Activated gamma-delta T cell treated with anti-CD3 and anti-CD28 coated beads, Interleukin-2, amount 50 U/mL, for 16 hours (primary cell): ENCODE data around the gene PMEPA1.

Experiments
- DNase-seq: peaks from one replicate; pipeline ENCODE4 v3.0.0-alpha.2; 2020; ENCODE audit warnings: low read depth

PMEPA1 gene

DNA sequence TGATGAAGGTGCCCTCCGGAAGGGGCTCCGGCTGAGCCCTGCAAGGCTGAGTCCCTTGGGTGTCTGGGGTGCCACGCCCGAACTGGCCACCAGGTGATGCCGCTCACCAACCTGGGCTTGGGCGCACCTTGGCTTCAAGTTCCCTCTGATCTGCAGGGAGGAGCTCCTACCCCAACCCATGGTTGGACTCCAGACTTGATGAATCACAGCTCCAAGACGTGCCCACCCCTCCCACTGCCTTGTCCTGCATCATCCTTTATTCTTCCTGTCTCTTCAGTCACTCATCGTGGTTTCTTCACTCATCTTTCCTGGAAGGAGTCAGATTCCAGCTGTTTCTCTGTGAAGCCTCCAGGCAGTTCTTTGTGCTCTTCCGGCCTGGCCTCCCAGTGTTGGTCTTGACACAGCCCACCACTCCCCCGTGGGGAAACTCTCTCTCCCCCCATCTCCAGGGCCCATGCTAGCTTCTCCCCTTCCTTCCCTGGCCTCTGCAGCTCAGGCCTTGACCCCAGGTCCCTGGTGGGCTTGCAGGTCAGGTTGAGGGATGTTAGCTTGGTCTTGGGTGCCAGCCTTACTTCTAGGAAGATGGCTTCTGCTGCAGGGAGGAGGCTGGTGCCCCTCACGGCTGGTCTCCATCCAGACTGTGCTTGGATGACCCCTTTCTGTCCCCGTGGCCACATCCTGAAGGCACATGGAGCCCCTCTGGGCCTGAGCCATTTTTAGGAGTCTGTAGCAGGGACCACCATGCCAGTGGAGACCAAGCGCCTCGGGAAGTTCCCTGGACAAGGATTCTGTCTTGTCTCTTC lies 87.0 kb downstream of the PMEPA1 start:
- DNase-seq, result peak; percentile 34

DNA sequence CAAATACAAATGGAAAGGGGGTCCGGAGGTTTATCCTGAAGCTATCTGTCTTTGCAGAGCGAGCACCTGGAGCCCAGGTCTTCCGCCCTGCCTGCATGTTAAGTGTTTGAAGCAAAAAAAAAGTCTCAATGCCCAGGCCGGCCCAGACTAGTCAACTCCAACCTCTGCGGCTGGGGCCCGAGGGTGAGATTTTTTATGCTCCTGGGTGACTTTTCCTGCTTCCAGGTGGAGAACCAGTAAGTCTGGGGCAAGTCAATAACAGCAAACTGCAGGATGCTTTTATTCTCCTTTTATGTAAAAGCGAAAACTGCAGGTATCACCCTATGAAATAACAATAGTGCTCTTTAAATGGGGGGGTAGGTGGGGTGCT lies 87.6 kb downstream of the PMEPA1 start:
- no peak for DNase-seq

DNA sequence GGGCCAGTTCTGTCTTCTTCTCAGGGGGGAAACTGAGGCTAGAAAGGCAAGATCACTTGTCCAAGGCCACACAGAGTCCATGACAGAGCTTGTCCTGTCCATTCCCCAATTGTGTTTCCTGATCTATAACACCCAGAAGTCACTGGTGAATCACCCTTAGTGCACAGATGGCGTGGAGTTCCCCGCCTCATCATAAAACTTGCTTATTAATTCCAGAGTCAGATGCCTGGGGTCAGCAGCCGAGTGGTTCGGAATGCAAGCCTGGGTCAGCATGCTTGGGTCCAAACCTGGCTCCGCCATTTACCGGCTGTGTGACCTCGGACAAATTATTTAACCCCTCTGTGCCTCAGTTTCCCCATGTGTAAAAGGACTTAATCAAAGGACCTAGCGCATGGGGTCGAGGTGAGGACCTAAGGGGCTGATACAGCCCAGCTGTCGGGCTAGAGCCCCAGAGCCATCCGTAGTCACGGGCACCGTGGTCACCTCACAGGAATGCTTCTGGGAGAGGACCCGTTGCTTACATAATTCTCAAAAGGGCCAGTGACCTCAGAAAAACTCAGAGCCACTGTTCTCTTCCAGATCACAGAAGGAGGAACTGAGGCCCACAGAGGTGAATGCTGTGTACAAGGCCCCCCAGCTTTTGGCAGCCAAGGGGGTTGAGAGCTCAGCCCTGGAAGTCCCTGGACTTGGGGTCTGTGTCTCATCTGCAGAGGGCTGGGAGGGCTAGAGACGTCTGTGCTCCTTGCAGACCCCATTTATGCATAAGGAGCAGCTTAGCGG lies 88.2 kb downstream of the PMEPA1 start:
- no peak for DNase-seq

- no peak for DNase-seq
Observed at GRCh38 chr20:57620999-57621398, 88.8 kb downstream of the PMEPA1 start.

DNA sequence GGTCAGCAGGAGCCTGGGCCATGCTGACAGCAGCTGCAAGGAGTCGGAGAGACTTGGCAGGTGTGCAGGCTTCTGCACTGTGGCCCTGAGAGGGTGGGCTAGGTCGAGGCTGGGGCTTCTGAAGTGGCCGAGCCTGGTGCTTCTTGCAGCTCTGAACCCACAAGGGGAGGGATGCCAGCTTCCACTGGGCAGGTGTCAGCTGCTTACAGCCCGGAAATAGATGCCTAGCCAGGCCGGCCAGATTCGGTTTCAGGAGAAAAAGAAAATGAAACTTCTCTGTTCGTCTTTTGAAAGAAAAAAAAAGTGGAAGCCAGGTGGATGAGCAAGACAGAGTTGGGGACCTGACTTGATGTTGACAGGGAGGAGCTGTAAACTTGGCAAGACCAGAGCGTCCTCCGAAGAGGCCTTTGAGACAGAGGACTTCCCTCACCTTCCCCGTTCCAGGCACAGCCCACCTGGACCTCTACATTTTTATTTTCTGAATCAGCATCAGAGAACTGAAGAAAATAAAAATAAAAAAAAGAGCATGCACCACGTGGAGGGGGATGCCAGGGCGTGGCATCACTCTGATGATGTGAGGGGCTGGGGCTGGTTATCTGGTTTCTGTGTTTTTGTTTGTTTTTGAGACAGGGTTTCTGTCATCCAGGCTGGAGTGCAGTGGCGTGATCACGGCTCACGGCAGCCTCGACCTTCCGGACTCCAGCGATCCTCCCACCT lies 89.4 kb downstream of the PMEPA1 start, which contains the start of gene ZBP1:
ZBP1 (minus strand) TSS at position 153 of the 717 bp plus-strand sequence; CDS start at position 22, 131 bp downstream.
- peak; percentile 34 for DNase-seq

DNA sequence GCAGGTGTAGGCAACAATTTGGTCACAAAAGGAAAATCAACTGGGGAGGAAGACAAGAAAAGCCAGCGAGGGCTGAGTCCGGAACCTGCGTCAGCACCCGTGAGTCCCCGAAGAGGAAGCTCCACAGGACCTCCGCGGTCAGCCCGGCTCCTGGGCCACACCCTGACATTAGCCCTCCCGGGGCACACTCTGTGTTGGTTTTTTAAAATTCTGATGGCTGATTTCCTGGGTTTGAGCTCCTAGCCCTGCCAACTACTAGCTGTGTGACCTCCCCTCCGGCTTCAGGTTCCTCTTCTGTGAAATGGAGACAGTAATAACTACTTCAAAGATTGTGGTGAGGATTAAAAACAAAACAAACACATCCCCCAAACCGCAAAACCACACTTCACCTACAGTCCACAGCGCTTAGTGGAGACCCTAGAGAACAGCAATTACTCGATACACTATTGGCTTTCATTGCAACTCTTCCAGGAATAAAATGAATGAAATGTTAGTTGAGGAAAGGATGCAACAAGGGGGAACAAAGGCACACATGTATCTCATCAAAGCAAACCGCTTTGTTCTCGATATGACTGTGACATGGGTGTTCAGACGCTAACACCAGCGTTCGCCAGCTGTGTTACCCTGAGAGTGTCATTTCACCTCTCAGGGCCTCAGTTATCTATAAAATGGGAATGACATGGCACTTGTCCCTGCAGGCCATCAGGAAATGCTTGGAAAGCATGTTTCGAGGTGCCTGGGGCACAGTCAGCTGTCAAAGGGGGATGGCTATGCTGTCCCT lies 90.6 kb downstream of the PMEPA1 start:
- DNase-seq, result peak; percentile 40

DNA sequence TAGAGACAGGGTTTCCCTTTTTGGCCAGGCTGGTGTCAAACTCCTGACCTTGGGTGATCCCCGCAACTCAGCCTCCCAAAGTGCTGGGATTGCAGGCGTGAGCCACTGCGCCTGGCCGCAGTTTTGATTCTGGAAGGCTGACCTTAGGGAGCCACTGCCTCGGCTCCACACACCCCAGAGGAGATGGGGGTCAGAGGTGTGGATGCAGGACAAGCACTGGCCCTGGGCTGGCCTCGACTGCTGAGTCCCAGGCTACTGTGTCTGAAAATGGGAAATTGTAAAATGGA lies 91.1 kb downstream of the PMEPA1 start:
- no peak for DNase-seq

- DNase-seq, result no peak
Observed at GRCh38 chr20:57618091-57618763, 91.6 kb downstream of the PMEPA1 start.

DNA sequence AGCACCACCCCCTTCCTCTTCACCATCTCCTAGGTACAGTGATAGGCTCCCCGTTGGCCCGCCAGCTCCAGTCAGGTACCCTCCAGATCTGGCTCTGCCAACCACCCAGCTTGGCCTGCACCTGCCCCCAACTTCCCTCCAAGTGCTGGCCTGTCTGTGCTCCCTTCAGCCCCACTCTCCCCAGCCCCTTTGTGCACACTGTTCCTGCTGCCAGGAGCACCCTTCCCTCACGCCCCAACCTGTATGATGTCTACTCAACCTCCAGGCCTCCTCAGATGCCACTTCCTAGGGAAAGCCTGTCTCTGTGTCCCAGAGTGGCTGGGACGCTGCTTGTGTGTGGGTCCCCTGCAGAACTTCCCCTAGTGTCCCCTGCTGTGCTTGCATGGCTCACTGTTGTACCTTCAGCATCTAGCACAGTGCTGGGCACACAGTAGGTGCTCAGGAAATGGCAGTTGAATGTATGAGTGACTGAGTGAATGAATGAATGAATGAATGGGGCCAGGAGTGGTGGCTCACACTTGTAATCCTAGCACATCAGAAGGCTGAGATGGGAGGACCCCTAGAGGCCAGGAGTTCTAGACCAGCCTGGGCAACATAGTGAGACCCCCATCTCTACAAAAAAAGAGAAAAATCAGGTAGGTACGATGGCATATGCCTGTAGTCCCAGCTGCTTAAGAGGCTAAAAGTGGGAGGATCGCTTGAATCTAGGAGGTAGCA lies 92.6 kb downstream of the PMEPA1 start:
- DNase-seq, result no peak

GRCh38 chr20:57616143-57616951 lies 93.5 kb downstream of the PMEPA1 start:
- DNase-seq, result no peak

DNA sequence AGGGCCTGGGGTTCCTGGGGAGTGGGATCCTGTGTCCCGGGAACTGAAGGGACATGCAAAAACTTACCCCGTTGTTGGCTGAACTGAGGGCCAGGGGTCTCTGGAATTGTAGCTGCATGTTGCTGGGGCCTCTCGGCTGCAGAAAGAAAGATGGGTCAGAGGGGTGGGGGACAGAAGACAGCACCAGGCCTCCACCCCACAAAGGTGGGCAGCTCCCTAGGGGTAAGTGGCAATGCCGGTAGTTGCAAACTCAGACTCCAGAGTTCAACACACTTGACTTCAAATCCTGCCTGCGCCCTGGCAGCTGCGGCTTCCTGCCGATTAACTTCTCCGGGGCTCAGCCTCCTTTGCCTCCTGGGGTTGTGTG lies 94.4 kb downstream of the PMEPA1 start:
- no peak for DNase-seq

DNA sequence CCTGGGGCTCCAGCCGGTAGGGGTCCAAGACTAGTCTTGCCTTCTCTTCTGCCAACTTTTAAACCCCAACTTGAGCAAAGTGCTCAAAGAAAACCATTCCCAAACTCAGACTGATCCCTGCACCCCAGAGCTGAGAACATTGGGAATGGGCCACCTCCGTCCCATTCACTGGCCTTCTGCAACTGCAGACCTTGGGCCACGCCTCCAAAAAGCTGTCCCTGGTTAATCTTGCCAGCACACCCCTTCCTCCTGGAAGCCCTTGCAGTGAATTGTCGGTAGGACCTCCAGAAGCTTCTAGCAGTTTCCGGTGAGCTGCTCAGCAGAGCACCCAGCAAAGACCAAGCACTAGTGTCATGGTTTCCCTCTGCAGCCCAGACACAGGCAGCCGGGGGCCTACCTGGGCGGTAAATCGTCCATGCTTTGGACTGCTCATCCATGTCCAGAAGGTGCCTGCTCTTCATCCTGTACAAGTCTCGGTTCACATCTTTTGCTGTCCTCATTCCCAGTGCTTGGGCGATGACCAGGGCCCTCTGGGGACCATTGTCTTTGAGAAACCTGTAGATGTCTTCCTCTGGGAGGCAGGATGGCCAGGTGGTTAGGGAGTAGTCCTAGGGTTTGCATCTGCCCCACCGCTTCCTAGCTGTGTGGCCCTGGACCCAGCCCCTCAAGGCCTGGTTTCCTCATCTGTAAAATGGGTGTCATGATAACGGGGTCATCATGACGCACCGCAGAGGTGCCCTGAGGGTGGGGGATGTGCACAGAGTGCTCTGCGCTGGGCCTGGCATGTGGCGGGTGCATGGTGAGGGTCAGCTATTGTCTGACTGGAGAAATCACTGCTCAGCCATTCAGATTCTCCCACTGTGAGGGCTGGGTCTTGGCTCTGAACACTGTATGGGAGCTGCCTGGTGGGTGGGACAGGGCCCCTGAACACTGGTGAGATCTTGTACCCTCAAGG lies 95.0 kb downstream of the PMEPA1 start:
- no peak for DNase-seq

GRCh38 chr20:57613481-57613921 lies 96.3 kb downstream of the PMEPA1 start:
- no peak for DNase-seq

- DNase-seq, result no peak
Observed at GRCh38 chr20:57612916-57613315, 96.9 kb downstream of the PMEPA1 start.

GRCh38 chr20:57612436-57612835 lies 97.4 kb downstream of the PMEPA1 start:
- DNase-seq, result no peak

DNA sequence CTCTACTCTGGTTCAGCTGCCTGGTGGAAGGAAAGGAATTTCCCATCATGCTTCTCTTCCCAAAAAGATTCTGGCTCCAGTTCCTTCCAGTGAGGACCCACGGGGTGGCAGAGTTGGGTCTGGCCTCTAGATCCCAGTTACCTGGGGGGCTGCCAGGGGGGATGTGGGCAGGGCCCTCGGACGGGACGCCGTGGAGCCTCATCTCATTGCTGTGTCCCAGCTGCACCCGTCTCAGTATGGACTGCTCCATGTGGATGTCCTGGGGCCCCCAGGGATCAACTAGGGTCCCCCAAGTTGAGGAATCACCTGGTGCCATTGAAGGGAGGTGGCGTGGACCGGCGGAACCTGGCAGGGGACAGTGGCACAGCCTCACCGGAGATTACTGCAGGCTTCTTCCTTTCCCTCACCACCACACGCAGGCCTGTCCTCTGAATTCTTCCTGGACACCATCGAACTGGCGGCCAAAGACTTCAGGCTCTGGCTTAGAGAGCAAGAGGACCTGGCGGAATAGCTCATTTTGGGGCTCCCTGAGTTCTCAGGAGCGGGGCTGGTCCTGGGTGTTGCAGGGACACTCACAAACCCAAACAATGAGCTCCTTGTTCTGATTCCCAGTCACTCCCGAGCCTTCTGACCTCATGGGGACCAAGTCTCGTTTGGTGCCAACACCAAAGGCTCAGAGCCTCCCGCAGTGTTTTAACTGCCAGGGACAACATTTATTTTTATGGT lies 98.1 kb downstream of the PMEPA1 start:
- no peak for DNase-seq

DNA sequence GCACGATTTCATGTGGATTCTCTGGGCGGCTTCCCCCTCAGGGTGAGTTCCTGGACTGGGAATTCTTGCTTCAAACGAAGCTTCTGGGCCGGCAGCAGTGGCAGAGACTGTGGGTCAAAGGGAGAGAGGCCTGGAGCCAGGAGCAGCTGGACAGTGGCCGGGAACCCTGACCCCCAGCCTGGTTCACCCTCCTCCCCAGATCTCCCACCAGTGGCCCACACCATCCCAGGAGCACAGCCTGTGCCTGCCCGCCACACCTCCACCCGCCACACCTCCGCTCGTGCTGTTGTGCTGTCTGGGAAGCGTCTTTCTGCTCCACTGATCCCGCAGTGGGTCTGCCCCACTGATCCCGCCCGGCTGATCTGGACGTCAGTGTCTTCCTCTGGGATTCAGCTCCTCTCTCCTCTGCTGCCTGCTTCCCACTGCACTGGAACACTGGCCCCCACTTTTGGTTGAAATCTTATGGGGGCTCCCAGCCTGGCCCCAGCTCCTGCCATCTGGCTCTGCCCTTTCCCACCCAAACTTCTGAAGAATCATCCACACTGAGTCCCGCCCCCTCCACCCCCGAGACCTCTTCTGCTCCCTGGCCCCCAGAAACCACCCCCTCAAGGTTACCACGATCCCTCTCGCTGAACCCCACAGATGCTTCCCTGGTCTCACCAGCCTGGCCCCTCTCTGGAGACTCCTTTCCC lies 99.4 kb downstream of the PMEPA1 start:
- no peak for DNase-seq

DNA sequence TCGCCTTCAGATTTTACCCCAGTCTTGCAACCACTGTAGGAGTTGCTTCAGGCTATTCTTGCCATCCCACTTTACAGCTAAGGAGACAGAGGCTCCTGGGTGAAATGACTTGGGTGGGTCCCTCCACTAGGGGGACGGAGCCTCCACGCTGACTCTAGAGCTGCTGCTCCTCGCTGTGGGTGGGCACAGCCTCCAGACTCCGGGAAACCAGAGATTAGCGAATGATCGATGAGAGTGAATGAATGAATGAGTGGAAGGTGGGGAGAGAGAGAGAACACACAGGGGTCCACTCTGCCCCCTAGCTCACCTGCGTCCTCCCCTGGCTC lies 100.0 kb downstream of the PMEPA1 start:
- no peak for DNase-seq
